Stimulated activated CD4-positive, alpha-beta T cell treated with anti-CD3 and anti-CD28 coated beads, Interleukin-2, amount 100 ng/mL, for 48 hours (primary cell): ENCODE measurements around the gene SPATA31A5.
"Not testable (repeated sequence)": the region's sequence is repeated elsewhere in the genome, so short reads cannot be mapped to it uniquely, and the experiment has no call there.

ENCODE experiments used
- DNase-seq, 2 donors: peaks; one replicate each; pipeline ENCODE4 v3.0.0-alpha.2; 2020

The SPATA31A5 gene

GRCh38 chr9:60914107-60914506, at the start of gene SPATA31A5:
Gene SPATA31A5 (plus strand): TSS chr9:60914407. CDS start chr9:60914436, 29 bp downstream.
- DNase-seq: not testable (repeated sequence)

DNA sequence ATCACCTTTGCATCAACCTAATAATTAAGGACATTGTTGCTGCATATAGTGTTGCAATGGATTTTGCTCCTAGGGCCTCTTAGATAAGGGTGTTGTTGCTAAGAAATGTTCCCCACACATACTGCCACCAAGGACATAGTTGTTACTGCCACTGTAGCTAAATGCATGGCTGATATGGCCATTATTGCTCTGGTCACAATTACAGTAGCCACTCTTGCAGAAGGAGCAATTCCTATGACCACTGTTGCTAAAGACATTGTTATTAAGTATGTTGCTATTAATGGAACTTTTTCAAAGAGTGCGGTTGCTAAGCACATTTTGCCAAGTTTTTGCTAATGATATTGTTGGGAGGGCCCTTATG, 48.8 kb downstream of the SPATA31A5 start:
- DNase-seq: not testable (repeated sequence)

DNA sequence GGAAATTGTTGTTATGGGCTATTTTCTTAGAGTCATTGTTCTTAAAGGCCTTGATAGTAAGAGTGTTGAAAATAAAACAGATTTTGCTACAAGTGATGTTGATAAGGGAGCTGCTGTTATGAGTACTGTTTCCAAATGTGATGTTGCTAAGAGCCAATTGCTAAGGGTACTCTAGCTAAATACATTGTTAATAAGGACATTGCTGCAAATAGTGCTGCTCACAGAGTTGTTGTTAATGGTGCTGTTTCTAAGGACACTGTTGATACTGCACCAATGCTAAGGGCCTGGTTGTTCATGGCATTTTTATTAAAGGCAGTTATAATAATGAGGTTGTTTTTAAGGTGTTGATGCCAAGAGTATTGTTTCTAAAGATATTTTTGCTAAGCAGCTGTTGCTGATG, 52.2 kb downstream of the SPATA31A5 start:
- DNase-seq: not testable (repeated sequence)
